Measurements from ENCODE around the gene DENND1A.

DNA sequence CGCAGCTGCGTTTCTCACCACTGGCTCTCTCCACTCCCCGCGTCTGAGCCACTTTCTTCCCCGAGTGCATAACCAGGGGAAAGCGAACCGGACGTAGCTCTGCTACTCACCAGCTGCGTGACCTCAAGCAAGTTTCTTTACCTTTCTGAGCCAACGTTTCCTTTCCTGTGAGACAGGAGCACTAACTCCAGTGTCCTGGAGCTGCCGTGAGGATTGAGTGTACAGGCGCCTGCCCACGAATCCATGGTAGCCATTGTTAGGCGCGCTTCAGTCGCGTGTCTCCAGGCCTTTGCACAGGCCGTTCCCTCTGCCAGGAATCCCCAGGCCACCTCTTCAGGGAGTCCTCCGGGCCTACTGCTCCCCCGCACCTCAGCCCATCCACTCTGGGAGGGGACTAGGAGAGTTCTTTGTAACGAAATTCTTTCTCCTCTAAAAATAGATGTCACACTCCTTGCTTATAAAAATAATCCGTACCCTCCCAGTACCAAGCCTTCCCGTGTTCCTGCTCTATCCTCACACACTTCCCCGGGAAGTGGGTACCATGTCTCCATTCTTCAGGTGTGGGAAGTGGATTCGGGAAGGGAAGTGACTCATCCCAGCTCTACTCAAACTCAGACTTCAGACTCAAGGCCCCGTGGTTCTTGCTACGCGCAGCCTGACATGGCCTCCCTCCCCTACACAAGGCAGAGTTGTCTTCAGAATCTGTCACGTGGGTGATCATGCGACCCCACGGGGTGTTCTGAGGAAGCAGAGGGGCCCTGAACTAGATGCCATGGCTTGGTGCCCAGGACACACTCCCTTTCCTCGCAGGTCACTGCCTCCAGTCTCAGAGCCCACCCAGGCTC, 590.0 kb downstream of the DENND1A start:
- TF ChIP-seq POLR2A (IDR thresholded peaks at IDR 0.05; ENCODE audit: low read length), result peak; percentile 44
- no peak for TF ChIP-seq GATA1 (IDR thresholded peaks at IDR 0.05; ENCODE audit: low read depth, low read length)
